ENCODE data around the gene RAMACL. TPM values are rescaled to one million over a fixed set of nuclear protein-coding genes. Genes with fewer than 3 reads are reported as not detected.

The RAMACL gene
- total RNA-seq, 1 experiment from 2014 or later, result 0.26 TPM

DNA sequence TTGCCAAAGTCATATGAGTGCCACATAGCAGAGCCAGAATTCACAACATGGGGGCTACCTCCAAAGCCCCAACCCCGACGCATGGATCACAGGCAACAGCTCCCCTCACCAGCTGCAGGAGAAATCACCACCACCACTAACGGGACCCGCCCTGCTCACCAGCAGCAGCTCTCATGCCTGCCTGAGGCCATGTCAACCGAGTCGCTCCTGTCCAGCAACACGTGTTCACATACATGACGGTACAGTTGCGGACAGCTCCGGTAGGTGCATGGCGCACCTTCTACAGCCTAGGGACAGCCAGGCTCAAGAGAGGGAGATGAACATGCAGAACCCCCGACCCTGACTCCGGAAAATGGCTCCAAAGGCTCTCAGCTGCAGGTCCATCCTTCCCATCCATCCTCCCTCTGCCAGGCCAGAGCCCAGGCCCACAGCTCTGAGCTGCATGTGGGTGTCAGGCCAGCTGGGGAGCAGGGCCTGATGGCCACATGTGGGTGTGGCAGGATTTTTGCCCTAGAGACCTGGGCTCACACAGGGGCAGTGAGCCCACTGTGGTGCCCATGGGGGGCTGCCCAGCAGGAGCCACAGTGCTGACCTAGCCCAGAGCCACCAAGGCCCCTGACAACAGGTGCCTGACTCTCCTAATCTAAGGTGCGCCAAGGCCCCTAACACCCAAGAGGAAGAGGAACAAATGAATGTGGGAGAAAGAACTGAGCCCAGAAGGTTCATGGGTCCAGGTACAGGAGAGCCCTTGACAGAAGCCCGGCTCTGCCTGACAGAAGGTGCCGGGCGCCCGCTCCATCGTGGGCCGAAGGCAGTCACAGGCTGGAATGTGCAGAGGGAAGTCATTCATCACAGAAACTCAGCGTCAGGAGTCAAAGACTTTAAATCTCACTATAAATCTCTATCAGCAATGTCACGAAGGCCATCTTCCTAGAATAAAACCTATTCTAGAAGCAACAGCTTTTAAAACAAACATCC lies 30.1 kb upstream of the RAMACL start:
- Histone ChIP-seq H3K27ac (ENCODE audit: low read length) (no peak overlapping the region), H3K27me3 (ENCODE audit: low read length) (no peaks in the 10 kb centered on the region), H2AFZ (ENCODE audit: low read length) (no peak overlapping the region), H3K9me3 (ENCODE audit: low read length) (no peaks in the 10 kb centered on the region), H3K4me2 (ENCODE audit: low read length) (no peak overlapping the region), H3F3A (ENCODE audit: low read length, unreplicated experiment) (no peaks in the 10 kb centered on the region), H4K20me1 (ENCODE audit: low read length) (no peaks in the 10 kb centered on the region), H3K4me3 (ENCODE audit: low read length) (no peak overlapping the region), H3K4me1 (ENCODE audit: insufficient read depth, low read length) (peaks cover 24% of the 10 kb centered on the region), H3K36me3 (ENCODE audit: low read depth, low read length) (no peaks in the 10 kb centered on the region), H3K9me2 (replicated peaks; ENCODE audit: low read length) (no peaks in the 10 kb centered on the region), H3K79me2 (ENCODE audit: low read length) (no peaks in the 10 kb centered on the region), H3K9ac (ENCODE audit: low read length) (no peak overlapping the region)
- no peak for DNase-seq
- no peak for TF ChIP-seq EZH2 (IDR thresholded peaks at IDR 0.05; ENCODE audit: low read length, unreplicated experiment)
- POLR2A ChIA-PET (ENCODE audit: unreplicated experiment), result no interaction called here
- no peak for ATAC-seq
- CTCF ChIA-PET, result no interaction called here
- BruUV-seq (replicated peaks), result no TSS peak
- intact Hi-C loops (cut with micrococcal nuclease), result no loop called here

- H3K79me2 ChIP-seq (ENCODE audit: low read length), result no peaks in the 10 kb centered on the region
- BruUV-seq (replicated peaks), result no TSS peak
- no peak overlapping the region for H2AFZ ChIP-seq (ENCODE audit: low read length)
- ATAC-seq (no peak), DNase-seq (no peak)
- no peaks in the 10 kb centered on the region for H3K36me3 ChIP-seq (ENCODE audit: low read depth, low read length)
- no peak overlapping the region for H3K9ac ChIP-seq (ENCODE audit: low read length)
- H3K27ac ChIP-seq (ENCODE audit: low read length), result no peak overlapping the region
- H3K27me3 ChIP-seq (ENCODE audit: low read length), result no peaks in the 10 kb centered on the region
- no peaks in the 10 kb centered on the region for H3K9me3 ChIP-seq (ENCODE audit: low read length)
- no peaks in the 10 kb centered on the region for H3F3A ChIP-seq (ENCODE audit: low read length, unreplicated experiment)
- H3K4me1 ChIP-seq (ENCODE audit: insufficient read depth, low read length), result peaks cover 12% of the 10 kb centered on the region
- intact Hi-C loops (cut with micrococcal nuclease), result no loop called here
- H3K9me2 ChIP-seq (replicated peaks; ENCODE audit: low read length), result no peaks in the 10 kb centered on the region
- no peak overlapping the region for H3K4me3 ChIP-seq (ENCODE audit: low read length)
- H3K4me2 ChIP-seq (ENCODE audit: low read length), result no peak overlapping the region
- ChIA-PET CTCF (no interaction called here), POLR2A (ENCODE audit: unreplicated experiment) (no interaction called here)
- H4K20me1 ChIP-seq (ENCODE audit: low read length), result no peaks in the 10 kb centered on the region
- TF ChIP-seq CTCF (conservative IDR thresholded peaks at IDR 0.05; ENCODE audit: low read depth, low read length) (no peak), EZH2 (IDR thresholded peaks at IDR 0.05; ENCODE audit: low read length, unreplicated experiment) (no peak), EZH2phosphoT487 (IDR thresholded peaks at IDR 0.05; ENCODE audit: borderline replicate concordance, low read length) (no peak)
These were observed 28.7 kb upstream of the RAMACL start for GRCh38 chr6:166615059-166615770.

- Histone ChIP-seq H3K36me3 (ENCODE audit: low read depth, low read length) (no peaks in the 10 kb centered on the region), H3K27me3 (ENCODE audit: low read length) (no peaks in the 10 kb centered on the region), H3F3A (ENCODE audit: low read length, unreplicated experiment) (no peaks in the 10 kb centered on the region), H4K20me1 (ENCODE audit: low read length) (no peaks in the 10 kb centered on the region), H3K79me2 (ENCODE audit: low read length) (no peaks in the 10 kb centered on the region), H3K9ac (ENCODE audit: low read length) (no peak overlapping the region), H3K4me3 (ENCODE audit: low read length) (no peak overlapping the region), H3K4me1 (ENCODE audit: insufficient read depth, low read length) (peaks cover 6% of the 10 kb centered on the region), H3K9me2 (replicated peaks; ENCODE audit: low read length) (no peaks in the 10 kb centered on the region), H3K4me2 (ENCODE audit: low read length) (no peak overlapping the region), H3K9me3 (ENCODE audit: low read length) (no peaks in the 10 kb centered on the region), H3K27ac (ENCODE audit: low read length) (no peak overlapping the region), H2AFZ (ENCODE audit: low read length) (no peak overlapping the region)
- no peak for TF ChIP-seq CTCF (conservative IDR thresholded peaks at IDR 0.05; ENCODE audit: low read depth, low read length)
- TF ChIP-seq EZH2phosphoT487 (IDR thresholded peaks at IDR 0.05; ENCODE audit: borderline replicate concordance, low read length), result no peak
- TF ChIP-seq EZH2 (IDR thresholded peaks at IDR 0.05; ENCODE audit: low read length, unreplicated experiment), result no peak
- ATAC-seq (no peak), DNase-seq (no peak)
- POLR2A ChIA-PET (ENCODE audit: unreplicated experiment), result no interaction called here
- CTCF ChIA-PET, result no interaction called here
- BruUV-seq (replicated peaks), result no TSS peak
- intact Hi-C loops (cut with micrococcal nuclease), result no loop called here
These were observed 28.1 kb upstream of the RAMACL start for GRCh38 chr6:166614589-166614988.
